ENCODE data around the gene BMPER.

The BMPER gene

DNA sequence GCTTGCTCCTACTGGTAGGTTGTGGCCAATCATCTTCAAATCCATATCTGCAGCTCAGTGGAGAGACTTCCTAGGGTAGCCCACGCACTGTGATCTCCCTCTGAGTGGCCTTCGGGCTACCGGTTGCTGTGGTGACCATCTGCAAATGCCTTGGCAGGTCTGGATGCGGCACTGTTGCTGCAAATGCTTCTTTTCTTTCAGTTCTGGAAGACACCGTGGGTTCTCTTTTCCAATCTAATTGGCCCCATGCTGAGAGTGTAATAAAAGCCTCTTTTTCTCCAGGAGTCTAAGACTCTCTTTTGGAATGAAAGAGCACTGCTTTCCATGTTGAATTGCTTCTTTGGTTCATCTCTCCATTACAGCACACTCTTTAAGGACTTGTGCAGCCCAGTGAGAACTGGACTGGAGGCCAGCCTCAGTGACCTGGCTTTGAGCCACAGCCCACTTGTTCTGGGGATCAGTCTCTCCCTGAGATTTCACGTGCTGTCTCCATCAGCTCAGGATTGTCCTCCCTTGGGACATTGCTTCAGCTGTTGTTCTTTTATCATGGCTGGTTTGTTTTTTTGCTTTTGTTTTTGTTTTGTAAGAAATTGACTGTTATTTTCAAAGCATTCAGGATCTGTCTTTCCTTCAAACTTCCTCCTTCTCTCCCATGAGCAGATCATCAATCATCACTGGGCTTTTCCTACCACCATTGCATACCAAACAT lies 286.6 kb downstream of the BMPER start:
- Histone ChIP-seq H3K4me1 (ENCODE audit: control insufficient read depth, insufficient read depth, low read length, poor library complexity, severe bottlenecking) (no peaks in the 10 kb centered on the region), H3K36me3 (ENCODE audit: control insufficient read depth, insufficient read depth, low read length) (no peaks in the 10 kb centered on the region), H3K9me3 (ENCODE audit: control insufficient read depth, low read length) (no peaks in the 10 kb centered on the region), H3K4me3 (ENCODE audit: extremely low read depth, insufficient read depth, low read length, poor library complexity, severe bottlenecking) (no peak overlapping the region), H3K27ac (ENCODE audit: low read depth, low read length, severe bottlenecking) (no peak overlapping the region)
- 78 to 86% methylated on average over 6 of the region's 6 CpGs for WGBS, 2 experiments (ENCODE audit: insufficient coverage in 2 of 2)

DNA sequence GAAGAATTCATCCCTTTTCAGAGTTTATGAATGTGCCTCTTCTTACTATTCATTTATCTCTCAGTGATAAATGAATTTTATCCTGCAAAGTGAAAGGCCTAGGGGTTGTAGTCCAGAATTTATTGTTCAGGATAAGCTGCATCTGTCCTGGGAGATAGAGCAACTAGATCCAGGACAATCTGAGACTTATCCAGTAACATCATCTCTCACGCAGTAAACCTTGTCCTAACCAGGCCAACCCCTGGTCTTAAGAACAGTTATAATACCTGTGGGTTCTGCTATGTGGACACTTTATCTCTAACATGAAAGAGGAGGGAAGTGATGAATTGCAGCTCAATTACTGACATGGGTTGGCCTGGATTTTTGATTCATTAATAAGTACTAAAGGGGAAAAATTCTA lies 287.6 kb downstream of the BMPER start:
- Histone ChIP-seq H3K27ac (ENCODE audit: low read depth, low read length, severe bottlenecking) (no peak overlapping the region), H3K4me1 (ENCODE audit: control insufficient read depth, insufficient read depth, low read length, poor library complexity, severe bottlenecking) (no peaks in the 10 kb centered on the region), H3K9me3 (ENCODE audit: control insufficient read depth, low read length) (no peaks in the 10 kb centered on the region), H3K36me3 (ENCODE audit: control insufficient read depth, insufficient read depth, low read length) (no peaks in the 10 kb centered on the region), H3K4me3 (ENCODE audit: extremely low read depth, insufficient read depth, low read length, poor library complexity, severe bottlenecking) (no peak overlapping the region)
- no CpG with 5 or more reads among the region's 1 CpG for WGBS, 2 experiments (ENCODE audit: insufficient coverage in 2 of 2)

DNA sequence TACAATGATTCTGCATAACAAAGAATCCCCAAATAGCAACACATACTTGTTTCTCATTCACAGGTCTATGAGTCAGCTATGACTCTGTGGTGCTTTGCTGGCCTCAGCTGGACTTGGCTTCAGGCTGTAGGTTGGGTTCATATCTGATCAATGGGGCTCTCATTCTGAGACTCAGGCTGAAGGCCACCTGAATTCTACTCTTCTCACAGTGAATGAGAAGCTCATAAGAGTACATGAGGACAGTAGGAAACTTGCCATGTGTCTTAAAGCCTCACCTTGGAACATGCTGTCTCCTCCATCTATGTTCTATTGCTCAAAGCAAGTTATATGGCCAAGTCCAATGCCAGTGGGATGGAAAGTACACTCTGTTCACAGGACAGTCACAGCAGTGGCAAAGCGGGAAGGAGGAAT lies 292.9 kb downstream of the BMPER start:
- H3K9me3 ChIP-seq (ENCODE audit: control insufficient read depth, low read length): no peaks in the 10 kb centered on the region
- no peak overlapping the region for H3K4me3 ChIP-seq (ENCODE audit: extremely low read depth, insufficient read depth, low read length, poor library complexity, severe bottlenecking)
- H3K4me1 ChIP-seq (ENCODE audit: control insufficient read depth, insufficient read depth, low read length, poor library complexity, severe bottlenecking): no peaks in the 10 kb centered on the region
- no peaks in the 10 kb centered on the region for H3K36me3 ChIP-seq (ENCODE audit: control insufficient read depth, insufficient read depth, low read length)
- WGBS, 2 experiments (ENCODE audit: insufficient coverage in 2 of 2): no CpG with 5 or more reads among the region's 1 CpG
- no peak overlapping the region for H3K27ac ChIP-seq (ENCODE audit: low read depth, low read length, severe bottlenecking)
